ENCODE data around the gene FOXJ1. TPM values are rescaled to one million over a fixed set of nuclear protein-coding genes. Genes with fewer than 3 reads are reported as not detected.
A peak's percentile ranks its signal among the peaks of the same experiment; 100 is the strongest.

The FOXJ1 gene
- total and polyA plus RNA-seq, 4 donors = 32.5 to 95.0 (median 50.3) TPM

DNA sequence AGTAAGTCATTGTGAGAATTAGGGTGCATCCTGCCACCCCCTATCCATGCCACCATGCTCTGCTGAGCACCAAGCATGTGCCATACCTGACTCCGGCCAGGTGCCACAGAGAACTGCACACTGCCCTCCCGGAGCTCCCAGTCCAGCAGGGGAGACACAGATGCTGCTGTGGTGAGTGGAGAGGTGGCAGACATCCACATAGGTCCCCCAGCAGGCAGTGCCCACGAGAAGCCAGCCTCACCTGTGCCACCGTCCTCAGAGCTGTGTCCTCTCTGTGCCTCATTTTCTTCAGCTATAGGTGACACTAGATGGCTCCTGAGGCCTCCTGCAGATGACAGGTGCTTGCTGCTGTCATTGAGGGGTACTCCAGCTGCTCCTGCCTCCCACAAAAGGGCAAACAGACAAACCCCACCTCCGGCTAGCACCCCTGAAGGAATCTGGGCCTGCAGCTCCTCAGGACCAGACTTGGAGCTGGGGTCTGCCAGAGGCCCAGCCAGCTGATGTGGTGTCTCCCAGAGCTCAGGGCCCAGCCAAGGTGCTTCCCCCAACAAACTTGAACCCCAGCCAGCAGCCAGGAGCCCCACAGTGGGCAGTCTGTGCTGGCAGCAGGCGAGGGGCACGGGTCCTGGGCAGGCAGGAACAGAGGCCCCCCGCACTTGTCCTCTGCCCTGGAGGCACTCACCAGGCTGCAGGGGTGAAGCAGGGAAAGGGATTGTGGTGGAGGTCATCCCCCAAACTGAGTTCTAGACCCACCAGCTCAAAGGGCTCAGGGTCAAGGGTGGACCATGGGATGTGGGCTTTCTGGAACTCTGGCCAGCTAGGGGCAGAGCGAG lies 17.1 kb downstream of the FOXJ1 start:
- Histone ChIP-seq H3K4me1 (ENCODE audit: control insufficient read depth in 5 of 5, insufficient read depth in 5 of 5, low read length in 5 of 5) (peaks cover 0 to 9% (median 3%) of the 10 kb centered on the region in 5 donors), H3K27me3 (ENCODE audit: control insufficient read depth in 3 of 3, insufficient read depth in 3 of 3, low read length in 2 of 3) (no peaks in the 10 kb centered on the region), H3K36me3 (ENCODE audit: control insufficient read depth in 4 of 4, insufficient read depth in 4 of 4, low read length in 4 of 4) (no peaks in the 10 kb centered on the region), H3K9ac (ENCODE audit: insufficient read depth in 1 of 2, low read length in 2 of 2) (no peak overlapping the region), H3K27ac (ENCODE audit: low read depth in 1 of 2, low read length in 1 of 2) (no peak overlapping the region), H3K4me3 (no peak overlapping the region), H3K9me3 (ENCODE audit: control insufficient read depth in 4 of 4, insufficient read depth in 3 of 4, low read length in 3 of 4) (no peaks in the 10 kb centered on the region)
- no peak for DNase-seq
- no peak for TF ChIP-seq CTCF (IDR thresholded peaks at IDR 0.05; ENCODE audit: control extremely low read depth, extremely low read depth)
- ATAC-seq (ENCODE audit: insufficient read depth, low FRiP score) = no peak
- WGBS, 2 donors = 65 to 91% methylated on average over 9 of the region's 9 CpGs

- no peak overlapping the region for H3K4me3 ChIP-seq
- DNase-seq (no peak), ATAC-seq (ENCODE audit: insufficient read depth, low FRiP score) (no peak)
- H3K4me1 ChIP-seq (ENCODE audit: control insufficient read depth in 5 of 5, insufficient read depth in 5 of 5, low read length in 5 of 5) = peaks cover 0 to 9% (median 3%) of the 10 kb centered on the region in 5 donors
- no peaks in the 10 kb centered on the region for H3K36me3 ChIP-seq (ENCODE audit: control insufficient read depth in 4 of 4, insufficient read depth in 4 of 4, low read length in 4 of 4)
- no peaks in the 10 kb centered on the region for H3K27me3 ChIP-seq (ENCODE audit: control insufficient read depth in 3 of 3, insufficient read depth in 3 of 3, low read length in 2 of 3)
- H3K27ac ChIP-seq (ENCODE audit: low read depth in 1 of 2, low read length in 1 of 2) = no peak overlapping the region
- 66 to 71% methylated on average over 5 of the region's 5 CpGs for WGBS, 2 donors
- no peak overlapping the region for H3K9ac ChIP-seq (ENCODE audit: insufficient read depth in 1 of 2, low read length in 2 of 2)
- no peaks in the 10 kb centered on the region for H3K9me3 ChIP-seq (ENCODE audit: control insufficient read depth in 4 of 4, insufficient read depth in 3 of 4, low read length in 3 of 4)
- TF ChIP-seq CTCF (IDR thresholded peaks at IDR 0.05; ENCODE audit: control extremely low read depth, extremely low read depth) = no peak
These were observed 17.9 kb downstream of the FOXJ1 start for GRCh38 chr17:76123191-76123499.

DNA sequence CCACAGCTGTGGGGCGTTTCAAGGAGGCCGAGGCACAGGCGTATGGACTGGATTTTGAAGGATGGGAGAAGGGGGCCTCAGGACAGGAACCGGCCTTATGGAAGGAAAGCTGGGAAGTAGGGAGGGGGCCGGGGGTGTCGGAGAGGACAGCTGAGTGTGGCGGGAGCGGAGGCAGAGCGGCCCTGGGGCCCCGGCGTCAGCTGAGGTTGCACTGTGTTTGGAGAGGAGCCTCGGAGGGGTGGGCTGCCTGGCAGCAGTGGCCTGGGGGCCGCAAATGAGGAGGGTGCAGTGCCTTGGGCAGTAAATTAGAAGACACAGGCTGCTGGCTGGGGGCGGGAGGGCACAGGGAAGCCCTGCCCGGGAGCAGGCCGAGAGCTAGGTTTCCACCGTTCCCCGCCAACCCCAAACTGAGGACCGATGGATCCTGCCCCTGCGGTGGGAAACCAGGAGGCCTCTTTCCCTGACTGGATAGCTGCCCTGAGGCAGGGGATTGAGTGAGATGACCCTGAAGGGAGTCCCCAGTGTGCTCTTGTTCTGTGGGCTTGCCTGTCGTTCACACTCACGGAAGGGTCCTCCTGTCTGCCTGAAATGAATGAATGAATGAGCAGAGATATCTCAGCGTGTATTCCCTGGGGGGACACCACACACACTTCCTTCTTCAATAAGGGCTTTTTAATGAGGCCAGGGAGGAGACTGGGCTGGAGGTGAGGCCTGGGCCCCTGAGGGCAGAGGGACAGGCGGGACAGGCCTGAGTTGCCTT lies 18.4 kb downstream of the FOXJ1 start:
- DNase-seq = peak in 1 of 3 donors; percentile 12
- Histone ChIP-seq H3K27me3 (ENCODE audit: control insufficient read depth in 3 of 3, insufficient read depth in 3 of 3, low read length in 2 of 3) (no peaks in the 10 kb centered on the region), H3K9me3 (ENCODE audit: control insufficient read depth in 4 of 4, insufficient read depth in 3 of 4, low read length in 3 of 4) (no peaks in the 10 kb centered on the region), H3K36me3 (ENCODE audit: control insufficient read depth in 4 of 4, insufficient read depth in 4 of 4, low read length in 4 of 4) (no peaks in the 10 kb centered on the region), H3K4me1 (ENCODE audit: control insufficient read depth in 5 of 5, insufficient read depth in 5 of 5, low read length in 5 of 5) (peaks cover 0 to 9% (median 3%) of the 10 kb centered on the region in 5 donors), H3K4me3 (no peak overlapping the region), H3K27ac (ENCODE audit: low read depth in 1 of 2, low read length in 1 of 2) (no peak overlapping the region), H3K9ac (ENCODE audit: insufficient read depth in 1 of 2, low read length in 2 of 2) (no peak overlapping the region)
- no peak for TF ChIP-seq CTCF (IDR thresholded peaks at IDR 0.05; ENCODE audit: control extremely low read depth, extremely low read depth)
- ATAC-seq (ENCODE audit: insufficient read depth, low FRiP score) = no peak
- 89 to 90% methylated on average over 24 of the region's 24 CpGs for WGBS, 2 donors

All from lung (tissue), 12 donors.